Activated naive CD8-positive, alpha-beta T cell treated with anti-CD3 and anti-CD28 coated beads for 36 hours (primary cell): ENCODE measurements around the gene CTNND2. TPM values are rescaled to one million over a fixed set of nuclear protein-coding genes. Genes with fewer than 3 reads are reported as not detected.
"Not testable (repeated sequence)": the region's sequence is repeated elsewhere in the genome, so short reads cannot be mapped to it uniquely, and the experiment has no call there.

Experiments used
- DNase-seq: peaks from one replicate; pipeline ENCODE4 v3.0.0; 2021
- H3K27ac Mint-ChIP-seq: one replicate; pipeline ENCODE4 v1.8.0; 2022; ENCODE audit warnings: mild to moderate bottlenecking, moderate library complexity, mixed read lengths
- H3K27me3 Mint-ChIP-seq: one replicate; pipeline ENCODE4 v1.8.0; 2022; ENCODE audit warnings: mild to moderate bottlenecking, mixed read lengths
- H3K36me3 Mint-ChIP-seq: one replicate; pipeline ENCODE4 v1.8.0; 2021; ENCODE audit warnings: mild to moderate bottlenecking, mixed read lengths
- H3K4me1 Mint-ChIP-seq: one replicate; pipeline ENCODE4 v1.8.0; 2021; ENCODE audit warnings: mixed read lengths
- H3K4me3 Mint-ChIP-seq: one replicate; pipeline ENCODE4 v1.8.0; 2022; ENCODE audit warnings: mild to moderate bottlenecking, moderate library complexity, mixed read lengths
- H3K9me3 Mint-ChIP-seq: one replicate; pipeline ENCODE4 v1.8.0; 2022; ENCODE audit warnings: mixed read lengths
- total RNA-seq, 2 experiments: library from RNA; stranded (reverse); gene quantifications; one replicate each; pipeline ENCODE4 v1.2.3, GENCODE V29; 2021

The CTNND2 gene
- total RNA-seq, 2 experiments from 2014 or later: not detected

GRCh38 chr5:11894992-11895391, 9.3 kb downstream of the CTNND2 start:
- peaks cover 6% of the 10 kb centered on the region for H3K9me3 Mint-ChIP-seq
- H3K27ac Mint-ChIP-seq: no peak overlapping the region
- no peak for DNase-seq
- no peaks in the 10 kb centered on the region for H3K36me3 Mint-ChIP-seq
- no peaks in the 10 kb centered on the region for H3K27me3 Mint-ChIP-seq
- no peaks in the 10 kb centered on the region for H3K4me1 Mint-ChIP-seq
- H3K4me3 Mint-ChIP-seq: no peak overlapping the region

GRCh38 chr5:11892832-11893231, 11.4 kb downstream of the CTNND2 start:
- peaks cover 6% of the 10 kb centered on the region for H3K9me3 Mint-ChIP-seq
- DNase-seq: no peak
- no peaks in the 10 kb centered on the region for H3K36me3 Mint-ChIP-seq
- H3K4me1 Mint-ChIP-seq: no peaks in the 10 kb centered on the region
- no peak overlapping the region for H3K4me3 Mint-ChIP-seq
- no peaks in the 10 kb centered on the region for H3K27me3 Mint-ChIP-seq
- no peak overlapping the region for H3K27ac Mint-ChIP-seq

- H3K4me3 Mint-ChIP-seq: no peak overlapping the region
- H3K4me1 Mint-ChIP-seq: no peaks in the 10 kb centered on the region
- no peaks in the 10 kb centered on the region for H3K27me3 Mint-ChIP-seq
- H3K36me3 Mint-ChIP-seq: no peaks in the 10 kb centered on the region
- peaks cover 2% of the 10 kb centered on the region for H3K9me3 Mint-ChIP-seq
- H3K27ac Mint-ChIP-seq: no peak overlapping the region
- no peak for DNase-seq
Observed at GRCh38 chr5:11890777-11891176, 13.5 kb downstream of the CTNND2 start.

GRCh38 chr5:11888221-11888620, 16.0 kb downstream of the CTNND2 start:
- Mint-ChIP-seq H3K4me1 (no peaks in the 10 kb centered on the region), H3K36me3 (no peaks in the 10 kb centered on the region), H3K27me3 (no peaks in the 10 kb centered on the region), H3K27ac (no peak overlapping the region), H3K9me3 (peaks cover 4% of the 10 kb centered on the region), H3K4me3 (no peak overlapping the region)
- DNase-seq: no peak

GRCh38 chr5:11878814-11879213, 25.4 kb downstream of the CTNND2 start:
- Mint-ChIP-seq H3K9me3 (peaks cover 8% of the 10 kb centered on the region), H3K4me1 (no peaks in the 10 kb centered on the region), H3K27me3 (no peaks in the 10 kb centered on the region), H3K27ac (no peak overlapping the region), H3K4me3 (no peak overlapping the region), H3K36me3 (no peaks in the 10 kb centered on the region)
- DNase-seq: no peak

GRCh38 chr5:11873587-11873986, 30.7 kb downstream of the CTNND2 start:
- no peaks in the 10 kb centered on the region for H3K36me3 Mint-ChIP-seq
- H3K27ac Mint-ChIP-seq: no peak overlapping the region
- no peak for DNase-seq
- no peaks in the 10 kb centered on the region for H3K27me3 Mint-ChIP-seq
- no peak overlapping the region for H3K4me3 Mint-ChIP-seq
- H3K4me1 Mint-ChIP-seq: no peaks in the 10 kb centered on the region
- peaks cover 2% of the 10 kb centered on the region for H3K9me3 Mint-ChIP-seq

GRCh38 chr5:11869203-11869602, 35.0 kb downstream of the CTNND2 start:
- Mint-ChIP-seq H3K36me3 (no peaks in the 10 kb centered on the region), H3K9me3 (peaks cover 2% of the 10 kb centered on the region), H3K4me3 (no peak overlapping the region), H3K27me3 (no peaks in the 10 kb centered on the region), H3K27ac (no peak overlapping the region), H3K4me1 (no peaks in the 10 kb centered on the region)
- DNase-seq: no peak

- H3K9me3 Mint-ChIP-seq: no peaks in the 10 kb centered on the region
Observed at GRCh38 chr5:11863911-11864310, 40.3 kb downstream of the CTNND2 start.

GRCh38 chr5:11857391-11857790, 46.9 kb downstream of the CTNND2 start:
- Mint-ChIP-seq H3K27ac (no peak overlapping the region), H3K4me1 (no peaks in the 10 kb centered on the region), H3K36me3 (no peaks in the 10 kb centered on the region), H3K27me3 (no peaks in the 10 kb centered on the region), H3K9me3 (peaks cover 2% of the 10 kb centered on the region), H3K4me3 (no peak overlapping the region)
- no peak for DNase-seq

More at GRCh38 chr5:11863911-11864310, 40.3 kb downstream of the CTNND2 start:
- no peak for DNase-seq
- no peaks in the 10 kb centered on the region for H3K4me1 Mint-ChIP-seq
- no peak overlapping the region for H3K27ac Mint-ChIP-seq
- no peak overlapping the region for H3K4me3 Mint-ChIP-seq
- no peaks in the 10 kb centered on the region for H3K36me3 Mint-ChIP-seq
- H3K27me3 Mint-ChIP-seq: no peaks in the 10 kb centered on the region

- Mint-ChIP-seq H3K4me3 (no peak overlapping the region), H3K27ac (no peak overlapping the region), H3K9me3 (peaks cover 2% of the 10 kb centered on the region), H3K4me1 (no peaks in the 10 kb centered on the region), H3K36me3 (no peaks in the 10 kb centered on the region), H3K27me3 (no peaks in the 10 kb centered on the region)
- no peak for DNase-seq
Observed at GRCh38 chr5:11854936-11855335, 49.3 kb downstream of the CTNND2 start.

- Mint-ChIP-seq H3K27ac (no peak overlapping the region), H3K27me3 (no peaks in the 10 kb centered on the region), H3K9me3 (peaks cover 2% of the 10 kb centered on the region), H3K36me3 (no peaks in the 10 kb centered on the region), H3K4me3 (no peak overlapping the region), H3K4me1 (no peaks in the 10 kb centered on the region)
- DNase-seq: no peak
Observed at GRCh38 chr5:11853796-11854195, 50.5 kb downstream of the CTNND2 start.

GRCh38 chr5:11853140-11853539, 51.1 kb downstream of the CTNND2 start:
- no peaks in the 10 kb centered on the region for H3K27me3 Mint-ChIP-seq
- no peak overlapping the region for H3K4me3 Mint-ChIP-seq
- DNase-seq: no peak
- H3K4me1 Mint-ChIP-seq: no peaks in the 10 kb centered on the region
- H3K9me3 Mint-ChIP-seq: peaks cover 2% of the 10 kb centered on the region
- no peak overlapping the region for H3K27ac Mint-ChIP-seq
- no peaks in the 10 kb centered on the region for H3K36me3 Mint-ChIP-seq

GRCh38 chr5:11852717-11853087, 51.5 kb downstream of the CTNND2 start:
- no peak overlapping the region for H3K27ac Mint-ChIP-seq
- H3K4me3 Mint-ChIP-seq: no peak overlapping the region
- no peaks in the 10 kb centered on the region for H3K36me3 Mint-ChIP-seq
- peaks cover 2% of the 10 kb centered on the region for H3K9me3 Mint-ChIP-seq
- no peaks in the 10 kb centered on the region for H3K4me1 Mint-ChIP-seq
- no peaks in the 10 kb centered on the region for H3K27me3 Mint-ChIP-seq
- DNase-seq: no peak

- no peaks in the 10 kb centered on the region for H3K4me1 Mint-ChIP-seq
- peaks cover 2% of the 10 kb centered on the region for H3K9me3 Mint-ChIP-seq
- H3K36me3 Mint-ChIP-seq: no peaks in the 10 kb centered on the region
Observed at GRCh38 chr5:11851965-11852716, 52.1 kb downstream of the CTNND2 start.

GRCh38 chr5:11851416-11851815, 52.8 kb downstream of the CTNND2 start:
- Mint-ChIP-seq H3K4me1 (no peaks in the 10 kb centered on the region), H3K27me3 (no peaks in the 10 kb centered on the region), H3K9me3 (peaks cover 2% of the 10 kb centered on the region), H3K27ac (no peak overlapping the region), H3K36me3 (no peaks in the 10 kb centered on the region), H3K4me3 (no peak overlapping the region)
- DNase-seq: no peak

More at GRCh38 chr5:11851965-11852716, 52.1 kb downstream of the CTNND2 start:
- no peaks in the 10 kb centered on the region for H3K27me3 Mint-ChIP-seq
- no peak overlapping the region for H3K27ac Mint-ChIP-seq
- no peak overlapping the region for H3K4me3 Mint-ChIP-seq
- DNase-seq: no peak

GRCh38 chr5:11828566-11828965, 75.7 kb downstream of the CTNND2 start:
- DNase-seq, H3K27ac Mint-ChIP-seq, H3K4me1 Mint-ChIP-seq, H3K27me3 Mint-ChIP-seq, H3K4me3 Mint-ChIP-seq, H3K36me3 Mint-ChIP-seq: not testable (repeated sequence)
- H3K9me3 Mint-ChIP-seq: peaks cover 16% of the 10 kb centered on the region
